ENCODE measurements around the gene BMPER. TPM values are rescaled to one million over a fixed set of nuclear protein-coding genes. Genes with fewer than 3 reads are reported as not detected.

The BMPER gene
- total and polyA plus RNA-seq, 2 of the 8 experiments (the other 6 are each of a cell fraction or from before 2014, with no cell fraction given), result 0.33 to 0.69 TPM

GRCh38 chr7:33901199-33901598 lies 4.1 kb upstream of the BMPER start (continued):
- TF ChIP-seq CBX8 (IDR thresholded peaks at IDR 0.05; ENCODE audit: borderline replicate concordance, low read depth, low read length), result no peak

Measured in H1 (cell line).